H1 (cell line): ENCODE results near the gene GRM4. TPM values are rescaled to one million over a fixed set of nuclear protein-coding genes. Genes with fewer than 3 reads are reported as not detected.

Source experiments
- CTCF ChIA-PET: fragments of 300-600 bp; sonication (Branson Sonifier 250); formaldehyde crosslinking; loops from one replicate; lab custom pipeline; 2021; ENCODE audit not compliant: partially characterized antibody; lab: Charles Lee
- POLR2A ChIA-PET: fragments of 300-600 bp; sonication (Branson Sonifier 250); formaldehyde crosslinking; loops from one replicate; lab custom pipeline; 2021; ENCODE audit warnings: inconsistent platforms; ENCODE audit not compliant: partially characterized antibody; lab: Charles Lee
- DNase-seq, 2 experiments: peaks; one replicate each; pipeline versions ENCODE4 v3.0.0 to v3.0.0-alpha.2; 2010 to 2022; ENCODE audit warnings: low spot score in 2 of 2, low read depth in 1 of 2, mixed read lengths in 1 of 2
- FAIRE-seq: peaks from 2 replicates; lab custom pipeline; 2011; peaks lifted over from hg19 to GRCh38; lab: Jason Lieb, UNC
- H2AFZ ChIP-seq: 2 replicates; pipeline ENCODE4 v1.8.1; 2012; ENCODE audit warnings: low read length, inconsistent platforms
- H2AK5ac ChIP-seq: 2 replicates; pipeline ENCODE4 v1.6.1; 2013; ENCODE audit warnings: low read depth, low read length
- H2BK120ac ChIP-seq: replicated peaks from 2 replicates; pipeline ENCODE3; 2013; ENCODE audit warnings: low read depth, low read length, inconsistent platforms
- H2BK12ac ChIP-seq: 2 replicates; pipeline ENCODE4 v1.6.1; 2013; ENCODE audit warnings: low read depth, low read length
- H2BK15ac ChIP-seq: 2 replicates; pipeline ENCODE4 v1.6.1; 2013; ENCODE audit warnings: low read length
- H2BK20ac ChIP-seq: 2 replicates; pipeline ENCODE4 v1.6.1; 2013; ENCODE audit warnings: low read length
- H2BK5ac ChIP-seq: 2 replicates; pipeline ENCODE4 v1.6.1; 2013; ENCODE audit warnings: low read depth, low read length
- H3K14ac ChIP-seq: 2 replicates; pipeline ENCODE4 v1.6.1; 2013; ENCODE audit warnings: inconsistent platforms; ENCODE audit not compliant: insufficient read length
- H3K18ac ChIP-seq: 2 replicates; pipeline ENCODE4 v1.6.1; 2013; ENCODE audit warnings: low read length; ENCODE audit errors: extremely low read depth
- H3K23ac ChIP-seq: 2 replicates; pipeline ENCODE4 v1.6.1; 2013; ENCODE audit warnings: inconsistent platforms; ENCODE audit not compliant: insufficient read length
- H3K23me2 ChIP-seq: 2 replicates; pipeline ENCODE4 v1.6.1; 2013; ENCODE audit warnings: low read depth, low read length
- H3K27ac ChIP-seq: 2 replicates; pipeline ENCODE4 v1.6.1; 2011; ENCODE audit warnings: low read depth, low read length, inconsistent platforms
- H3K27me3 ChIP-seq, 4 experiments: replicated peaks in 1 of 4; 1 replicate in 1 of 4; 2 replicates in 3 of 4; pipeline versions ENCODE4 v1.6.1 to v1.8.1; 2011 to 2013; ENCODE audit warnings: low read length in 3 of 4, mild to moderate bottlenecking in 3 of 4, inconsistent platforms in 2 of 4, mixed read lengths in 2 of 4, moderate library complexity in 1 of 4; ENCODE audit not compliant: control insufficient read depth in 3 of 4, insufficient read depth in 3 of 4; ENCODE audit errors: extremely low read depth in 1 of 4
- H3K36me3 ChIP-seq, 4 experiments: 2 replicates each; pipeline versions ENCODE4 v1.6.1 to v1.8.1; 2011 to 2013; ENCODE audit warnings: mild to moderate bottlenecking in 4 of 4, low read length in 3 of 4, moderate library complexity in 2 of 4, control low read depth in 1 of 4, inconsistent platforms in 1 of 4; ENCODE audit not compliant: insufficient read depth in 4 of 4, control insufficient read depth in 2 of 4
- H3K4ac ChIP-seq: replicated peaks from 2 replicates; pipeline ENCODE3; 2013; ENCODE audit warnings: low read length, low read depth, mixed read lengths, inconsistent platforms; ENCODE audit not compliant: insufficient read length
- H3K4me1 ChIP-seq, 4 experiments: replicated peaks in 1 of 4; 1 replicate in 1 of 4; 2 replicates in 3 of 4; pipeline versions ENCODE4 v1.6.1 to v1.8.1; 2011 to 2013; ENCODE audit warnings: low read length in 3 of 4, inconsistent platforms in 2 of 4, mixed read lengths in 1 of 4; ENCODE audit not compliant: insufficient read depth in 4 of 4, control insufficient read depth in 3 of 4
- H3K4me2 ChIP-seq, 2 experiments: 2 replicates each; pipeline versions ENCODE4 v1.6.1 to v1.8.1; 2011 to 2013; ENCODE audit warnings: low read depth in 2 of 2, low read length in 2 of 2, control low read depth in 1 of 2, inconsistent platforms in 1 of 2, mild to moderate bottlenecking in 1 of 2; ENCODE audit not compliant: insufficient read depth in 1 of 2
- H3K4me3 ChIP-seq, 4 experiments: fragments of 200-600, 300-600 bp in 1 of 4; sonication (generic), shearing (Covaris generic), sonication (Bioruptor Twin) in 1 of 4; 2 replicates each; pipeline versions ENCODE4 v1.5.1 to v1.8.1; 2011 to 2016; ENCODE audit warnings: low read length in 4 of 4, low read depth in 3 of 4, control low read depth in 2 of 4, inconsistent platforms in 2 of 4, mild to moderate bottlenecking in 2 of 4, mixed read lengths in 1 of 4, moderate library complexity in 1 of 4; ENCODE audit not compliant: insufficient read depth in 2 of 4; ENCODE audit errors: extremely low read depth in 1 of 4
- H3K56ac ChIP-seq: replicated peaks from 2 replicates; pipeline ENCODE3; 2013; ENCODE audit warnings: low read depth, mild to moderate bottlenecking, mixed read lengths, low read length, inconsistent platforms; ENCODE audit not compliant: insufficient read length
- H3K79me1 ChIP-seq: 2 replicates; pipeline ENCODE4 v1.6.1; 2013; ENCODE audit warnings: low read depth, low read length, control low read depth
- H3K79me2 ChIP-seq, 2 experiments: 2 replicates each; pipeline versions ENCODE4 v1.6.1 to v1.8.1; 2012 to 2013; ENCODE audit warnings: low read length in 2 of 2, mild to moderate bottlenecking in 2 of 2, inconsistent platforms in 1 of 2; ENCODE audit not compliant: insufficient read depth in 2 of 2, control insufficient read depth in 1 of 2
- H3K9ac ChIP-seq, 4 experiments: replicated peaks in 1 of 4; 1 replicate in 1 of 4; 2 replicates in 3 of 4; pipeline versions ENCODE4 v1.6.1 to v1.8.1; 2011 to 2013; ENCODE audit warnings: low read depth in 3 of 4, low read length in 3 of 4, control low read depth in 2 of 4, mild to moderate bottlenecking in 2 of 4, moderate library complexity in 2 of 4, inconsistent platforms in 1 of 4; ENCODE audit errors: extremely low read depth in 1 of 4
- H3K9me3 ChIP-seq, 2 experiments: 2 replicates each; pipeline versions ENCODE4 v1.6.1 to v1.8.1; 2012 to 2013; ENCODE audit warnings: mild to moderate bottlenecking in 2 of 2, moderate library complexity in 2 of 2, control low read depth in 1 of 2, inconsistent platforms in 1 of 2, low read depth in 1 of 2, low read length in 1 of 2, mixed read lengths in 1 of 2; ENCODE audit not compliant: insufficient read depth in 2 of 2
- H4K20me1 ChIP-seq, 2 experiments: replicated peaks in 1 of 2; 2 replicates each; pipeline versions ENCODE3 to v1.8.1; 2011 to 2013; ENCODE audit warnings: inconsistent platforms in 2 of 2, low read length in 2 of 2, mild to moderate bottlenecking in 1 of 2; ENCODE audit not compliant: insufficient read depth in 2 of 2, control insufficient read depth in 1 of 2
- H4K5ac ChIP-seq: 2 replicates; pipeline ENCODE4 v1.6.1; 2013; ENCODE audit warnings: low read length, low read depth, mixed read lengths, inconsistent platforms; ENCODE audit not compliant: insufficient read length
- H4K8ac ChIP-seq: 2 replicates; pipeline ENCODE4 v1.8.0; 2013; ENCODE audit warnings: mild to moderate bottlenecking, moderate library complexity, low read length, inconsistent platforms; ENCODE audit not compliant: insufficient read depth; ENCODE audit errors: extremely low read depth
- H4K91ac ChIP-seq: replicated peaks from 2 replicates; pipeline ENCODE3; 2013; ENCODE audit warnings: low read length, mixed read lengths, inconsistent platforms; ENCODE audit not compliant: insufficient read length
- EGR1 ChIP-seq: IDR thresholded peaks from 2 replicates; pipeline ENCODE4 v1.6.1; 2011; ENCODE audit warnings: low read depth, low read length, borderline replicate concordance
- NANOG ChIP-seq: IDR thresholded peaks from 2 replicates; pipeline ENCODE4 v1.6.1; 2011; ENCODE audit warnings: low read length, low read depth, mild to moderate bottlenecking, inconsistent platforms; ENCODE audit not compliant: insufficient read depth, poor library complexity, severe bottlenecking
- TEAD4 ChIP-seq: IDR thresholded peaks from 2 replicates; pipeline ENCODE4 v1.6.1; 2012; ENCODE audit warnings: low read depth, low read length, inconsistent platforms, mixed read lengths
- WGBS, 2 experiments: shearing (Covaris generic) in 1 of 2; methylation state at CpG; one replicate each; pipeline versions ENCODE4 v1.1.6 to v1.1.7; 2013 to 2015; ENCODE audit warnings: low lambda C conversion rate in 2 of 2, mixed read lengths in 2 of 2, inconsistent platforms in 1 of 2, low coverage in 1 of 2, missing lambda C conversion rate in 1 of 2; ENCODE audit not compliant: insufficient replicate concordance in 2 of 2, insufficient coverage in 1 of 2, insufficient read length in 1 of 2; ENCODE audit errors: extremely low coverage in 1 of 2, missing lambda C conversion rate in 1 of 2; 5-methylcytosine and 5-hydroxymethylcytosine counted together
- polyA plus RNA-seq, 7 experiments: library from polyadenylated mRNA; depleted of rRNA in 3 of 7; stranded (reverse) in 5 of 7; unstranded in 2 of 7; fragments of >200 nt in 5 of 7; fragments of 200-250 nt in 2 of 7; gene quantifications; 1 replicate in 5 of 7; 2 replicates in 1 of 7; 4 replicates in 1 of 7; pipeline versions ENCODE4 v1.2.1 to v1.2.3, GENCODE V29; 2011 to 2013; ENCODE audit warnings: missing spikeins in 2 of 7, mixed read lengths in 2 of 7
- total RNA-seq: library from RNA; stranded (reverse); fragmentation: NEBNext Ultra II Directional; extraction: Animal tissue kit (Norgen Biotek cat#: 25700); gene quantifications from 2 replicates; pipeline ENCODE4 v1.2.1, GENCODE V29; 2021

GRM4 gene
- total and polyA plus RNA-seq, 2 of the 8 experiments (the other 6 are each of a cell fraction or from before 2014, with no cell fraction given) = 19.6 to 21.5 TPM

DNA sequence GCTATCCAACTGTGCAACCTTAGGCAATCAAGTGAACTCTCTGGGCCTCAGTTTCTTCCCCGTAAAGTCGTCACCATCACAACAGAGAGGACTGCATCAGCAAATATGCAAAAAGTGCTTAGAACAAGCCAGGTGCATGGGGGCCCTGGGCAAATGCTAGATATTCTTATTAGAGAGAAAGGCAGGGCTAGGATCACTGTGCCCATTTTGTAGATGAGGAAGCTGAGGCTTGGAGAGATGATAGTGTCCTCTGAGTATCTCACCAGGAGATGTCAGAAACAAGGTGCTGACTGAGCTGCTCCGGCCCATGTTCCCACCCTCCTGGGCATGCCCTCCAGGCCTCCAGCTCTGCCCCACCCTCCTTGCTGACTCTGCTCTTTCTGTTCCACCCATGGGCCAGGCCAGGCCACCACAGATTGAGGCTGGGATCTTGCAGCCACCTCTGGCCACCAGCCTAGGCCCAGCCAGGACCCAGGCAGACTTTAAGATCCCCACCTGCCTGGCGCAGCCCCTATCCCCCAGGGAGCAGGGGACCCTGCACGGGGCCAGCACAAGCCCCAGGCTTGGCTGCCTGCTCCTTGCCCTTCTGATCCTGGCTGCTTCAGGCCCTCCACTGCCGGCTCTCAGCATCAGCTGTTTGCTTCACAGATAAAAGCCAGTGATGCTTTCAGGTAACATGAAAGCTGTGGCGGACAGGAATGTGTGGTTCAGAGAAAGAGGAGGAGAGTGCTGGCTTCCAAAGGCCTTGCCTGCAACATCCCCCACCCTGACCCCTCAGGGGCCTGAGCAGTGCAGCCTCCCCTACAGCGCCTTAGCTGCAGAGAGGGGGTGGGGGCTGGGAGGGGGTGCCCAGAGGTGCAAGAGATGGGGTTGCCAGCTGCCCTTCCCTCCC lies 47.6 kb downstream of the GRM4 start:
- Histone ChIP-seq H3K56ac (no peak overlapping the region), H3K4me1 (peaks cover 0 to 30% (median 15%) of the 10 kb centered on the region in 4 experiments; a peak in 6 of 7 replicates), H2AFZ (no peak overlapping the region), H3K4me3 (no peak overlapping the region), H3K27me3 (no peaks in the 10 kb centered on the region), H3K27ac (no peak overlapping the region), H3K4me2 (no peak overlapping the region), H4K20me1 (peaks cover 0 to 5% of the 10 kb centered on the region in 2 experiments), H4K5ac (no peak overlapping the region), H3K79me2 (no peaks in the 10 kb centered on the region), H3K9me3 (no peaks in the 10 kb centered on the region), H2BK120ac (no peak overlapping the region), H3K18ac (peak overlapping the region; percentile 13), H2BK20ac (no peak overlapping the region), H4K91ac (no peak overlapping the region), H3K9ac (no peak overlapping the region), H3K23ac (no peak overlapping the region), H2BK12ac (0 out of 2 replicates have a peak overlapping the region, but pooled peaks have one; percentile 81), H2BK15ac (0 out of 2 replicates have a peak overlapping the region, but pooled peaks have one; percentile 18), H3K36me3 (no peaks in the 10 kb centered on the region; a peak in 1 of 8 replicates), H4K8ac (no peak overlapping the region), H3K79me1 (no peaks in the 10 kb centered on the region; the same call in 1 of the 2 replicates), H3K4ac (no peak overlapping the region), H3K14ac (no peak overlapping the region), H2AK5ac (no peak overlapping the region), H3K23me2 (no peaks in the 10 kb centered on the region), H2BK5ac (0 out of 2 replicates have a peak overlapping the region, but pooled peaks have one; percentile 30)
- TF ChIP-seq TEAD4 (peak; percentile 60; the same call in 1 of the 2 replicates), EGR1 (no peak), NANOG (no peak)
- no peak for DNase-seq
- WGBS, 2 experiments = 73% methylated on average over 7 of the region's 8 CpGs; no CpG with 5 or more reads in 1 of the 2 experiments
- no peak for FAIRE-seq
- POLR2A ChIA-PET = interaction anchor here (1.3 to 1.9 kb wide), 4 partner anchors 19 to 47 kb away, joined by 3 to 8 read pairs (median 4); partner anchors contain the start of gene GRM4
- CTCF ChIA-PET = interaction anchor here (0.7 to 2.6 kb wide), 8 partner anchors 12 to 56 kb away, joined by 3 to 12 read pairs (median 6); no protein-coding TSS in a partner anchor
